Caco-2 (cell line): ENCODE data around the gene MICAL3. TPM values are rescaled to one million over a fixed set of nuclear protein-coding genes. Genes with fewer than 3 reads are reported as not detected.

Experiments
- BruUV-seq: library from RNA; stranded (reverse); fragments of 400-500 nt; replicated peaks from 2 replicates; lab custom pipeline; 2021; lab: Mats Ljungman, UMichigan
- CTCF ChIA-PET: fragments of 300-600 bp; sonication (Branson Sonifier 250); formaldehyde crosslinking; loops from one replicate; lab custom pipeline; 2022; ENCODE audit warnings: antibody characterized with exemption; lab: Charles Lee
- POLR2A ChIA-PET: fragments of 300-600 bp; sonication (Branson Sonifier 250); formaldehyde crosslinking; loops from one replicate; lab custom pipeline; 2022; ENCODE audit warnings: antibody characterized with exemption; lab: Charles Lee
- DNase-seq, 2 experiments: peaks; one replicate each; pipeline versions ENCODE4 v3.0.0 to v3.0.0-alpha.2; 2020 to 2022
- H3K27me3 ChIP-seq: replicated peaks from 2 replicates; pipeline ENCODE4 v1.6.0; 2011; ENCODE audit warnings: low read length; ENCODE audit not compliant: control insufficient read depth, insufficient read depth
- H3K36me3 ChIP-seq: 2 replicates; pipeline ENCODE4 v1.5.1; 2011; ENCODE audit warnings: low read length; ENCODE audit not compliant: control insufficient read depth, insufficient read depth
- H3K4me1 ChIP-seq: fragments of 250-450 bp; sonication (Bioruptor Pico); 2 replicates; pipeline ENCODE4 v1.5.1; 2020; ENCODE audit warnings: mild to moderate bottlenecking
- H3K4me3 ChIP-seq: 2 replicates; pipeline ENCODE4 v1.5.1; 2011; ENCODE audit warnings: low read depth, mild to moderate bottlenecking, control low read depth, low read length
- H3K9me3 ChIP-seq: fragments of 250-450 bp; sonication (Bioruptor Pico); 2 replicates; pipeline ENCODE4 v1.5.1; 2020; ENCODE audit warnings: mild to moderate bottlenecking, moderate library complexity
- H3K27ac Mint-ChIP-seq: one replicate; pipeline ENCODE4 v1.8.0; 2022; ENCODE audit warnings: mixed read lengths; ENCODE audit not compliant: unreplicated experiment
- H3K27me3 Mint-ChIP-seq: one replicate; pipeline ENCODE4 v1.8.0; 2022; ENCODE audit warnings: mixed read lengths; ENCODE audit not compliant: insufficient read depth, unreplicated experiment
- H3K36me3 Mint-ChIP-seq: one replicate; pipeline ENCODE4 v1.8.0; 2022; ENCODE audit warnings: mild to moderate bottlenecking, mixed read lengths; ENCODE audit not compliant: insufficient read depth, unreplicated experiment
- H3K4me1 Mint-ChIP-seq: one replicate; pipeline ENCODE4 v1.8.0; 2022; ENCODE audit warnings: low read depth, mixed read lengths; ENCODE audit not compliant: unreplicated experiment
- H3K4me3 Mint-ChIP-seq: one replicate; pipeline ENCODE4 v1.8.0; 2022; ENCODE audit warnings: mild to moderate bottlenecking, moderate library complexity, mixed read lengths; ENCODE audit not compliant: unreplicated experiment
- H3K9me3 Mint-ChIP-seq: one replicate; pipeline ENCODE4 v1.8.0; 2022; ENCODE audit warnings: mixed read lengths; ENCODE audit not compliant: unreplicated experiment
- CTCF ChIP-seq, 2 experiments: fragments of 200-600 bp in 1 of 2; IDR thresholded peaks; 1 replicate in 1 of 2; 2 replicates in 1 of 2; pipeline versions ENCODE4 v1.5.1 to v1.8.0; 2011 to 2022; ENCODE audit warnings: antibody characterized with exemption in 1 of 2, control low read depth in 1 of 2, inconsistent platforms in 1 of 2, low read depth in 1 of 2, low read length in 1 of 2, mild to moderate bottlenecking in 1 of 2, moderate library complexity in 1 of 2; ENCODE audit not compliant: insufficient read depth in 1 of 2, severe bottlenecking in 1 of 2, unreplicated experiment in 1 of 2
- intact Hi-C: fragments of 100-400 bp; cut with micrococcal nuclease; formaldehyde crosslinking; loops from one replicate; pipeline ENCODE4 v1.10.0; 2022; ENCODE audit not compliant: unreplicated experiment
- total RNA-seq: library from RNA; stranded (reverse); gene quantifications from 2 replicates; pipeline ENCODE4 v1.2.3, GENCODE V29; 2022

The MICAL3 gene
- total RNA-seq, 1 experiment from 2014 or later: 65.6 TPM

- no peaks in the 10 kb centered on the region for H3K27me3 Mint-ChIP-seq
- peaks cover 11% of the 10 kb centered on the region for H3K4me1 Mint-ChIP-seq
- no peaks in the 10 kb centered on the region for H3K9me3 Mint-ChIP-seq
- H3K36me3 Mint-ChIP-seq: peaks cover 38% of the 10 kb centered on the region
- BruUV-seq: no TSS peak
- Histone ChIP-seq H3K36me3 (peaks cover 2% of the 10 kb centered on the region; the same call in 1 of the 2 replicates), H3K27me3 (no peaks in the 10 kb centered on the region), H3K9me3 (no peaks in the 10 kb centered on the region), H3K4me3 (no peak overlapping the region), H3K4me1 (no peaks in the 10 kb centered on the region)
- intact Hi-C loops: loop anchor here (2.0 kb wide), 1 partner anchor 24 kb away; no protein-coding TSS in a partner anchor
- H3K27ac Mint-ChIP-seq: no peak overlapping the region
- DNase-seq: peak; percentile 43 to 59
- CTCF ChIA-PET: interaction anchor here (0.6 kb wide), 1 partner anchor 166 kb away, joined by 3 read pairs; no protein-coding TSS in a partner anchor
- POLR2A ChIA-PET: no interaction called here
- H3K4me3 Mint-ChIP-seq: no peak overlapping the region
- no peak for TF ChIP-seq CTCF (IDR thresholded peaks at IDR 0.05; ENCODE audit: insufficient read depth in 1 of 2, low read depth in 1 of 2, low read length in 1 of 2, severe bottlenecking in 1 of 2, unreplicated experiment in 1 of 2)
Observed at GRCh38 chr22:17872471-17872870, 151.9 kb downstream of the MICAL3 start.

- Mint-ChIP-seq H3K4me3 (no peak overlapping the region), H3K36me3 (peaks cover 40% of the 10 kb centered on the region), H3K27me3 (no peaks in the 10 kb centered on the region), H3K27ac (no peak overlapping the region), H3K9me3 (no peaks in the 10 kb centered on the region), H3K4me1 (peaks cover 11% of the 10 kb centered on the region)
- Histone ChIP-seq H3K4me3 (no peak overlapping the region), H3K27me3 (no peaks in the 10 kb centered on the region), H3K9me3 (no peaks in the 10 kb centered on the region), H3K4me1 (no peaks in the 10 kb centered on the region), H3K36me3 (peaks cover 2% of the 10 kb centered on the region; the same call in 1 of the 2 replicates)
- POLR2A ChIA-PET: no interaction called here
- TF ChIP-seq CTCF (IDR thresholded peaks at IDR 0.05; ENCODE audit: insufficient read depth in 1 of 2, low read depth in 1 of 2, low read length in 1 of 2, severe bottlenecking in 1 of 2, unreplicated experiment in 1 of 2): no peak
- CTCF ChIA-PET: no interaction called here
- no peak for DNase-seq
- BruUV-seq: no TSS peak
- intact Hi-C loops: loop anchor here (2.0 kb wide), 1 partner anchor 25 kb away; no protein-coding TSS in a partner anchor
Observed at GRCh38 chr22:17871726-17872458, 152.5 kb downstream of the MICAL3 start.

- Histone ChIP-seq H3K4me1 (no peaks in the 10 kb centered on the region), H3K27me3 (no peaks in the 10 kb centered on the region), H3K4me3 (no peak overlapping the region), H3K9me3 (no peaks in the 10 kb centered on the region), H3K36me3 (peaks cover 2% of the 10 kb centered on the region; the same call in 1 of the 2 replicates)
- CTCF ChIA-PET: no interaction called here
- TF ChIP-seq CTCF (IDR thresholded peaks at IDR 0.05; ENCODE audit: insufficient read depth in 1 of 2, low read depth in 1 of 2, low read length in 1 of 2, severe bottlenecking in 1 of 2, unreplicated experiment in 1 of 2): no peak
- H3K36me3 Mint-ChIP-seq: peaks cover 39% of the 10 kb centered on the region
- no peaks in the 10 kb centered on the region for H3K27me3 Mint-ChIP-seq
- H3K4me1 Mint-ChIP-seq: peaks cover 11% of the 10 kb centered on the region
- no peak overlapping the region for H3K4me3 Mint-ChIP-seq
- no peak overlapping the region for H3K27ac Mint-ChIP-seq
- POLR2A ChIA-PET: no interaction called here
- BruUV-seq: no TSS peak
- intact Hi-C loops: no loop called here
- DNase-seq: no peak
- H3K9me3 Mint-ChIP-seq: no peaks in the 10 kb centered on the region
Observed at GRCh38 chr22:17870407-17870806, 154.0 kb downstream of the MICAL3 start.
